Caco-2 (cell line): ENCODE results near the gene PLXNA2. TPM values are rescaled to one million over a fixed set of nuclear protein-coding genes. Genes with fewer than 3 reads are reported as not detected.

Source experiments
- BruUV-seq: library from RNA; stranded (reverse); fragments of 400-500 nt; replicated peaks from 2 replicates; lab custom pipeline; 2021; lab: Mats Ljungman, UMichigan
- CTCF ChIA-PET: fragments of 300-600 bp; sonication (Branson Sonifier 250); formaldehyde crosslinking; loops from one replicate; lab custom pipeline; 2022; ENCODE audit warnings: antibody characterized with exemption; lab: Charles Lee
- POLR2A ChIA-PET: fragments of 300-600 bp; sonication (Branson Sonifier 250); formaldehyde crosslinking; loops from one replicate; lab custom pipeline; 2022; ENCODE audit warnings: antibody characterized with exemption; lab: Charles Lee
- DNase-seq, 2 experiments: peaks; one replicate each; pipeline versions ENCODE4 v3.0.0 to v3.0.0-alpha.2; 2020 to 2022
- H3K27me3 ChIP-seq: replicated peaks from 2 replicates; pipeline ENCODE4 v1.6.0; 2011; ENCODE audit warnings: low read length; ENCODE audit not compliant: control insufficient read depth, insufficient read depth
- H3K36me3 ChIP-seq: 2 replicates; pipeline ENCODE4 v1.5.1; 2011; ENCODE audit warnings: low read length; ENCODE audit not compliant: control insufficient read depth, insufficient read depth
- H3K4me1 ChIP-seq: fragments of 250-450 bp; sonication (Bioruptor Pico); 2 replicates; pipeline ENCODE4 v1.5.1; 2020; ENCODE audit warnings: mild to moderate bottlenecking
- H3K4me3 ChIP-seq: 2 replicates; pipeline ENCODE4 v1.5.1; 2011; ENCODE audit warnings: low read depth, mild to moderate bottlenecking, control low read depth, low read length
- H3K9me3 ChIP-seq: fragments of 250-450 bp; sonication (Bioruptor Pico); 2 replicates; pipeline ENCODE4 v1.5.1; 2020; ENCODE audit warnings: mild to moderate bottlenecking, moderate library complexity
- H3K27ac Mint-ChIP-seq: one replicate; pipeline ENCODE4 v1.8.0; 2022; ENCODE audit warnings: mixed read lengths; ENCODE audit not compliant: unreplicated experiment
- H3K27me3 Mint-ChIP-seq: one replicate; pipeline ENCODE4 v1.8.0; 2022; ENCODE audit warnings: mixed read lengths; ENCODE audit not compliant: insufficient read depth, unreplicated experiment
- H3K36me3 Mint-ChIP-seq: one replicate; pipeline ENCODE4 v1.8.0; 2022; ENCODE audit warnings: mild to moderate bottlenecking, mixed read lengths; ENCODE audit not compliant: insufficient read depth, unreplicated experiment
- H3K4me1 Mint-ChIP-seq: one replicate; pipeline ENCODE4 v1.8.0; 2022; ENCODE audit warnings: low read depth, mixed read lengths; ENCODE audit not compliant: unreplicated experiment
- H3K4me3 Mint-ChIP-seq: one replicate; pipeline ENCODE4 v1.8.0; 2022; ENCODE audit warnings: mild to moderate bottlenecking, moderate library complexity, mixed read lengths; ENCODE audit not compliant: unreplicated experiment
- H3K9me3 Mint-ChIP-seq: one replicate; pipeline ENCODE4 v1.8.0; 2022; ENCODE audit warnings: mixed read lengths; ENCODE audit not compliant: unreplicated experiment
- CTCF ChIP-seq, 2 experiments: fragments of 200-600 bp in 1 of 2; IDR thresholded peaks; 1 replicate in 1 of 2; 2 replicates in 1 of 2; pipeline versions ENCODE4 v1.5.1 to v1.8.0; 2011 to 2022; ENCODE audit warnings: antibody characterized with exemption in 1 of 2, control low read depth in 1 of 2, inconsistent platforms in 1 of 2, low read depth in 1 of 2, low read length in 1 of 2, mild to moderate bottlenecking in 1 of 2, moderate library complexity in 1 of 2; ENCODE audit not compliant: insufficient read depth in 1 of 2, severe bottlenecking in 1 of 2, unreplicated experiment in 1 of 2
- intact Hi-C: fragments of 100-400 bp; cut with micrococcal nuclease; formaldehyde crosslinking; loops from one replicate; pipeline ENCODE4 v1.10.0; 2022; ENCODE audit not compliant: unreplicated experiment
- total RNA-seq: library from RNA; stranded (reverse); gene quantifications from 2 replicates; pipeline ENCODE4 v1.2.3, GENCODE V29; 2022

The PLXNA2 gene
- total RNA-seq, 1 experiment from 2014 or later, result 3.2 TPM

GRCh38 chr1:208084220-208084619 lies 160.0 kb downstream of the PLXNA2 start:
- H3K36me3 ChIP-seq, result no peaks in the 10 kb centered on the region
- no peak for DNase-seq
- no peaks in the 10 kb centered on the region for H3K4me1 ChIP-seq
- H3K9me3 Mint-ChIP-seq, result no peaks in the 10 kb centered on the region
- no peaks in the 10 kb centered on the region for H3K9me3 ChIP-seq
- BruUV-seq, result no TSS peak
- H3K4me3 Mint-ChIP-seq, result no peak overlapping the region
- ChIA-PET POLR2A (no interaction called here), CTCF (no interaction called here)
- H3K27me3 Mint-ChIP-seq, result peaks cover 5% of the 10 kb centered on the region
- no peak for TF ChIP-seq CTCF (IDR thresholded peaks at IDR 0.05; ENCODE audit: insufficient read depth in 1 of 2, low read depth in 1 of 2, low read length in 1 of 2, severe bottlenecking in 1 of 2, unreplicated experiment in 1 of 2)
- H3K27ac Mint-ChIP-seq, result no peak overlapping the region
- H3K4me3 ChIP-seq, result no peak overlapping the region
- H3K36me3 Mint-ChIP-seq, result no peaks in the 10 kb centered on the region
- H3K27me3 ChIP-seq, result no peaks in the 10 kb centered on the region; the same call in 1 of the 2 replicates
- H3K4me1 Mint-ChIP-seq, result no peaks in the 10 kb centered on the region
- intact Hi-C loops, result no loop called here

GRCh38 chr1:208083715-208084085 lies 160.5 kb downstream of the PLXNA2 start:
- H3K27me3 ChIP-seq, result no peaks in the 10 kb centered on the region; the same call in 1 of the 2 replicates
- DNase-seq, result no peak
- H3K4me3 Mint-ChIP-seq, result no peak overlapping the region
- ChIA-PET CTCF (no interaction called here), POLR2A (no interaction called here)
- no peak for TF ChIP-seq CTCF (IDR thresholded peaks at IDR 0.05; ENCODE audit: insufficient read depth in 1 of 2, low read depth in 1 of 2, low read length in 1 of 2, severe bottlenecking in 1 of 2, unreplicated experiment in 1 of 2)
- no peaks in the 10 kb centered on the region for H3K36me3 ChIP-seq
- no peak overlapping the region for H3K4me3 ChIP-seq
- no peaks in the 10 kb centered on the region for H3K36me3 Mint-ChIP-seq
- H3K27me3 Mint-ChIP-seq, result peaks cover 10% of the 10 kb centered on the region
- H3K27ac Mint-ChIP-seq, result no peak overlapping the region
- no peaks in the 10 kb centered on the region for H3K9me3 ChIP-seq
- intact Hi-C loops, result no loop called here
- BruUV-seq, result no TSS peak
- no peaks in the 10 kb centered on the region for H3K4me1 Mint-ChIP-seq
- H3K4me1 ChIP-seq, result no peaks in the 10 kb centered on the region
- no peaks in the 10 kb centered on the region for H3K9me3 Mint-ChIP-seq

GRCh38 chr1:208083016-208083714 lies 161.0 kb downstream of the PLXNA2 start:
- DNase-seq, result no peak
- Histone ChIP-seq H3K4me1 (no peaks in the 10 kb centered on the region), H3K9me3 (no peaks in the 10 kb centered on the region), H3K27me3 (no peaks in the 10 kb centered on the region; the same call in 1 of the 2 replicates), H3K36me3 (no peaks in the 10 kb centered on the region), H3K4me3 (no peak overlapping the region)
- no peaks in the 10 kb centered on the region for H3K9me3 Mint-ChIP-seq
- no peaks in the 10 kb centered on the region for H3K4me1 Mint-ChIP-seq
- no peaks in the 10 kb centered on the region for H3K36me3 Mint-ChIP-seq
- POLR2A ChIA-PET, result no interaction called here
- H3K4me3 Mint-ChIP-seq, result no peak overlapping the region
- no TSS peak for BruUV-seq
- CTCF ChIA-PET, result no interaction called here
- H3K27ac Mint-ChIP-seq, result no peak overlapping the region
- peaks cover 13% of the 10 kb centered on the region for H3K27me3 Mint-ChIP-seq
- intact Hi-C loops, result no loop called here
- no peak for TF ChIP-seq CTCF (IDR thresholded peaks at IDR 0.05; ENCODE audit: insufficient read depth in 1 of 2, low read depth in 1 of 2, low read length in 1 of 2, severe bottlenecking in 1 of 2, unreplicated experiment in 1 of 2)
